LNCAP (cell line): Measurements from ENCODE around the gene ZNF778.

Experiments used
- CTCF ChIP-seq: fragments of 450-650 bp; IDR thresholded peaks from 2 replicates; pipeline ENCODE4 v1.5.1; 2017; ENCODE audit warnings: mild to moderate bottlenecking

The ZNF778 gene

DNA sequence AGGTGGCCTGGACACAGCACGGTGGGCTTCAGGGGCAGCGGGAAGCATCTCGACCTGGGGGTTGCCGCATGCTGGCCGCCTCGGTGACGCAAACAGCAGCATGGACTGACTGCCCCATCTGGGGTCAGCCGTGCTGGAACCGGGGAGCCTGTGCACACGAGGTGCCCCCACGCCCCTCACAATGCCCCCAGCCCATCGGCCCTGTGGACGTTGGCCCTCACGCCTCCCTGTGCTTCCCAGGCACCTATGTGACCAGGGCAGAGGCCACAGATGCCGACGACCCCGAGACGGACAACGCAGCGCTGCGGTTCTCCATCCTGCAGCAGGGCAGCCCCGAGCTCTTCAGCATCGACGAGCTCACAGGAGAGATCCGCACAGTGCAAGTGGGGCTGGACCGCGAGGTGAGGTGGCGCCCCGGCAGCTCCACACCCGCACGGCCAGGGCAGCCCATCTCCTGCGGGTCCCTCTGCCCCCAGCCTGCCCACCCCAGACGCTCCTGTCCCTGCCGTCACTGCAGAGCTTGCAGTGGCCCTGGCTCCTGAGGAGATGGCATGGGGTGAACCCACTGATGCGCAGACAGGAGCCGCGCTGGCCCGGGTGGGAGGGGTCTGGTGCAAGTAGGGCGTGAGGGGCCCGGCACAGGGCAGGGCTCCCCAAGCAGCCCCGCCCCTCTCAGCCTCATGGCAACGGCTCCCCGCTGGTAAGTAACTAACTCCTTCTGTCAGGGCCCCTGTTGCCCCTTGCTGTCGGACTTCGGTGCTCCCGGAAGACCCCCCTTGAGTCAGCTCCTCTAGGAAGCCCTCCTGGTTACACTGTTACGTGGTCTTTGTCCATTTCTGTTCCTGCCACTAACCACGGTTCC lies 32.3 kb upstream of the ZNF778 start:
- no peak for TF ChIP-seq CTCF

DNA sequence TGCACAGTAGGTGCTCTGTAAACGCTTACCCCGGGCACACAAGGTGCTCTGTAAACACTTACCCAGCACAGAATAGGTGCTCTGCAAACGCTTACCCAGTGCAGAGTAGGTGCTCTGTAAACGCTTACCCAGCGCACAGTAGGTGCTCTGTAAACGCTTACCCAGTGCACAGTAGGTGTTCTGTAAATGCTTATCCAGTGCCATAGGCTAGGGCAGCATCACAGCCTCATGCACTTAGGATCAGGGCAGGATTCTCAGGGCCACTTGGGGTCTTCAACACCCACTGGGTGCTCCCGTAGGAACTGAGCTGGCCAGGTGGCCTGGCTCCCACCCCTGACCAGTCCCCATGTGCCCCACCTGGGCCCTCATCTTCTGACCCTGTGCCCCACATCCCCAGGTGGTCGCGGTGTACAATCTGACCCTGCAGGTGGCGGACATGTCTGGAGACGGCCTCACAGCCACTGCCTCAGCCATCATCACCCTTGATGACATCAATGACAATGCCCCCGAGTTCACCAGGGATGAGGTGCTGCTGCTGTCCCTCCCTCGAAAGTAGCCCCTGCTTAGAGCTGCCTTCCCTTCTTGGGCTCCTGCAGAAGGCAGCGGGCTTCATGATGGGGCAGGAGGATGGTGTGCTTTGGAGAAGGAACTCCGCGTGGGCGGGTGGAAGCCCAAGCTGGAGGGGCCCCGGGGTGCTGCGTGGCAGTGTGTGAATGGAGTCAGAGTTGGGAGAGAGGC lies 30.3 kb upstream of the ZNF778 start:
- TF ChIP-seq CTCF = no peak

GRCh38 chr16:89187770-89188392 lies 29.6 kb upstream of the ZNF778 start:
- no peak for TF ChIP-seq CTCF

DNA sequence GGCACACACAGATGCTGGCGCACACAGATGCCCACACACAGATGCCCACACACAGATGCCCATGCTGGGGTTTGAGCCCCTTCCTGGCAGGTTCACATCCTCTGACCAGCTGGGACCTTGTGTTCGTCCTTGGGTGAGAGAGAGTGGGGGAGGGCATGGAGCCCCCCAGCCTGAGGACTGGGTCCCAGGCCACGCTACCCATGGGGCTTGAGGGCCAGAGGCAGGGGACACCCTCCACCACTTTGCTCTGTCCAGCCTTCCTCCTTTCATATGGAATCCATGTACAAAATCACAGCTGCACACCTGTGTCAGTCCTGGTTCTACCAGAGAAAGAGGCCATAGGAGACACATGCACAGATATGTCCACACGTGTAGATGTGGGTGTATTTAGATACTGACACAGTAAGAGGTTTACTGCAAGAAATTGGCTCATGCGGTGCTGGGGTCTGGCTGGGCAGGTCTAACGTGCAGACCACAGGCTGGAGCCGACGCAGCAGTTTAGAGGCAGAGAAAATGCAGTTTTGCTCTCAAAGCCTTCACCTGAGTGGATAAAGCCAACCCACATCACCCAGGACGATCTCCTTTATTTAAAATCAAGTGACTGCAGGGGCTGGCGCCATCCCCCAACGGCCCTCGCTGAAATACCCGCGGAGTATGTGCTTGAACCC lies 28.0 kb upstream of the ZNF778 start:
- TF ChIP-seq CTCF = no peak

DNA sequence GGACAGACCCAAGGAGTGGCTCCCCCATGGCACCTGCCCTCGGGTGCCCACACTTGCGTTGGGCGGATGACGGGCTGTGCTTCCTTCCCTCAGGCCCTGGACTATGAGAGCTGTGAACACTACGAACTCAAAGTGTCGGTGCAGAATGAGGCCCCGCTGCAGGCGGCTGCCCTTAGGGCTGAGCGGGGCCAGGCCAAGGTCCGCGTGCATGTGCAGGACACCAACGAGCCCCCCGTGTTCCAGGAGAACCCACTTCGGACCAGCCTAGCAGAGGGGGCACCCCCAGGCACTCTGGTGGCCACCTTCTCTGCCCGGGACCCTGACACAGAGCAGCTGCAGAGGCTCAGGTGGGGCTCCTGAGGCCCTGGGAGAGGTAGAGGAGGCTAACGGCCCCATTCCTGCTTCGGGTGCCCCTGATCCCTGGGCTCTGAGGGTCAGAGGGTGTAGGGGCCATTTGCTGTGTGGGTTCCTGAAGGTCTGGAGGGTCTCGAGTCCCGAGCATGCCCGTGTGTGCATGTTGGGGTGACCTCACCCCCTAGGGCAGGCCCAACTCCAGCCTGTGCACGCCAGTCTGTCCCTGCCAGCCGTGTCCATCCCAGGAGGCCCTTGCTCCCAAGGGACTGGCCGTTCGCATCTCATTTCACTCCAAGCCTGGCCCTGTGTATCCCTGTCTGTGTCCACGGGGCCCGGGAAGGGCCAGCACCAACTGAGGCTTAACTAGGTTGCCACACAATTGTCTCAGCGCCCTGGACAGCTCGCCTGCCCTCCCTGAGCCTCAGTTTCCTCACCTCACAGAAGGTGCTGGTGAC lies 27.1 kb upstream of the ZNF778 start:
- TF ChIP-seq CTCF = no peak

- no peak for TF ChIP-seq CTCF
These were observed 26.2 kb upstream of the ZNF778 start for GRCh38 chr16:89191033-89191900.
